ENCODE results near the gene ZNF554. TPM values are rescaled to one million over a fixed set of nuclear protein-coding genes. Genes with fewer than 3 reads are reported as not detected.

ZNF554 gene
- total and polyA plus RNA-seq, 12 donors = 0.94 to 6.7 (median 4.7) TPM

DNA sequence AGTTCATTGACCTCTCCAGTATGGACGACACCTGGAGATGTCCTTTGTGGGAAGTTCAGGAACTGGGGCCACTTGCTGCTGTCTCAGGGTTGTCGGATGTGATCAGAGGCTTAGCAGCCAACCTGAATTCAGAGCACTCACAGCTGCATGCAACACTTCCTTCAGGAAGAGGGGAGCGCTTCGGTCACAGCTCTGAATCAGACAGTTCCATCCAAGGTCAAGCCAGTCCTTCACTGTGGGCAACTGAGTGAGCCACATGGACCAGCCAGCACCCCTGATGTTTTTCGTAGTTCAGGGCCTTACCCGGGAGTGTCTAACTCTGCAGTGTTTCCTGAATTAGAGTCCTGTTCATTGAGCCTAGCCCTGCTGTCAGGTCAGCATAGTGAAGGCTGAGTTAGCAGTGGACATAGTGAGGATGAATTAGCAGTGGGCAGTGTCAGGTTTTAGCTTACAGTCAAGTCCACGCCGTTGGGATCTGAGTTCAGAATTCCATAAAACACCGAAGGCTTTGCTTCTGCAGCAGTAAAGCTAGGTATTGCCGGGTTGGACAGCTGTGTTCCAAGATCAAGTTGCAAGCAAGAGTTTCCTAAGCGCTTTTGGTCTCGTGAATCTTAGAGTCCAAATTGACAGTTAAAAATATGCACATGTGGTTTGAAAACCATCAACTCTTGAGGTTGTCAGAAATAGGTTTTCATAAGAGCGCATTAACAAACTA, 26.7 kb downstream of the ZNF554 start:
- Histone ChIP-seq H3K4me3 (no peak overlapping the region), H3K9me3 (peaks cover 0 to 67% (median 25%) of the 10 kb centered on the region in 11 donors), H3K27ac (peak overlapping the region in 3 of 10 donors; percentile 13 to 53 (median 30)), H3K36me3 (peaks cover 0 to 49% (median 13%) of the 10 kb centered on the region in 9 donors), H3K4me1 (peaks cover 0 to 34% (median 18%) of the 10 kb centered on the region in 9 donors), H3K27me3 (no peaks in the 10 kb centered on the region)
- intact Hi-C loops (cut with DNase I) = no loop called here
- 81 to 84% methylated on average over 13 of the region's 13 CpGs for WGBS, 2 donors
- no peak for DNase-seq
- ATAC-seq = no peak
- TF ChIP-seq, protein P1, sequence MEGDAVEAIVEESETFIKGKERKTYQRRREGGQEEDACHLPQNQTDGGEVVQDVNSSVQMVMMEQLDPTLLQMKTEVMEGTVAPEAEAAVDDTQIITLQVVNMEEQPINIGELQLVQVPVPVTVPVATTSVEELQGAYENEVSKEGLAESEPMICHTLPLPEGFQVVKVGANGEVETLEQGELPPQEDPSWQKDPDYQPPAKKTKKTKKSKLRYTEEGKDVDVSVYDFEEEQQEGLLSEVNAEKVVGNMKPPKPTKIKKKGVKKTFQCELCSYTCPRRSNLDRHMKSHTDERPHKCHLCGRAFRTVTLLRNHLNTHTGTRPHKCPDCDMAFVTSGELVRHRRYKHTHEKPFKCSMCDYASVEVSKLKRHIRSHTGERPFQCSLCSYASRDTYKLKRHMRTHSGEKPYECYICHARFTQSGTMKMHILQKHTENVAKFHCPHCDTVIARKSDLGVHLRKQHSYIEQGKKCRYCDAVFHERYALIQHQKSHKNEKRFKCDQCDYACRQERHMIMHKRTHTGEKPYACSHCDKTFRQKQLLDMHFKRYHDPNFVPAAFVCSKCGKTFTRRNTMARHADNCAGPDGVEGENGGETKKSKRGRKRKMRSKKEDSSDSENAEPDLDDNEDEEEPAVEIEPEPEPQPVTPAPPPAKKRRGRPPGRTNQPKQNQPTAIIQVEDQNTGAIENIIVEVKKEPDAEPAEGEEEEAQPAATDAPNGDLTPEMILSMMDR (IDR thresholded peaks at IDR 0.05) = no peak

DNA sequence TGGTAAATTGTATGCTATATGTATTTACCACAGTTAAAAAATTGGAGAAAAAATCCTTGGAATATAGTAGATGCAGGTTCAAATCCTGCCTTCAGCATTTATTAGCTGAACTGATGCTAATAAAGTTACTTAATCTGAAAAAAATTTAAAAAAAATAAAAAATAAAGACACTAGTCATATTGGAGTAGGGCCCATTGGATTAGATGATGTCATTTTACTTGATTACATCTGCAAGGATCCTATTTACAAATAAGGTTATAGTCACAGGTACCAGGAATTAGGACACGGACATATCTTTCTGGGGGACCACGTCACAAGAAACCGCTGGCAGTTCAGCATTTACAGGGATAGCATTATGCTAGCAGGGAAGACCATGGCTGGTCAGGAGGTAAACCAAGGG, 27.8 kb downstream of the ZNF554 start:
- H3K4me3 ChIP-seq = no peak overlapping the region
- DNase-seq = no peak
- 99% methylated on average over 3 of the region's 3 CpGs for WGBS, 2 donors
- intact Hi-C loops (cut with DNase I) = no loop called here
- H3K27me3 ChIP-seq = no peaks in the 10 kb centered on the region
- no peak for ATAC-seq
- peaks cover 0 to 27% (median 12%) of the 10 kb centered on the region in 9 donors for H3K4me1 ChIP-seq
- peaks cover 0 to 78% (median 33%) of the 10 kb centered on the region in 11 donors for H3K9me3 ChIP-seq
- no peak overlapping the region for H3K27ac ChIP-seq
- peaks cover 11 to 61% (median 25%) of the 10 kb centered on the region in 9 donors for H3K36me3 ChIP-seq
- TF ChIP-seq, protein P1 (IDR thresholded peaks at IDR 0.05) = no peak

DNA sequence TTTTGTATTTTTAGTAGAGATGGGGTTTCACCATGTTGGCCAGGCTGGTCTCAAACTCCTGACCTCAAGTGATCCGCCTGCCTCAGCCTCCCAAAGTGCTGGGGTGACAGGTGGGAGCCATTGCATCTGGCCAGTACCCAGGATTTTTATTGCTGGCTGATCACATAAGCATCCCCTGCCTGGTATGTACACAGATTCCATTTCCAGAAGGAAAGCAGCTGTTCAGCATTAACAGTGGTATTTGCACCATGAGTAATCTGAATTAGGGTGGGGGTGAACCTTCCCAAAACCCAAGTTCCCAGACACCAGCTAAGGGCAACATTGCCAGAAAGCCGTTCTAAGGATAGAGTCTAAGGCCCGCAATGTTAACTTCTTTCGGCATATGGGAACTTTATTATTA, 28.9 kb downstream of the ZNF554 start:
- no peak for ATAC-seq
- DNase-seq = no peak
- TF ChIP-seq, protein P1 (IDR thresholded peaks at IDR 0.05) = no peak
- intact Hi-C loops (cut with DNase I) = no loop called here
- peaks cover 0 to 89% (median 44%) of the 10 kb centered on the region in 11 donors for H3K9me3 ChIP-seq
- 76 to 87% methylated on average over 4 of the region's 4 CpGs for WGBS, 2 donors
- peaks cover 19 to 72% (median 36%) of the 10 kb centered on the region in 9 donors for H3K36me3 ChIP-seq
- no peaks in the 10 kb centered on the region for H3K27me3 ChIP-seq
- H3K27ac ChIP-seq = no peak overlapping the region
- peaks cover 0 to 18% (median 8%) of the 10 kb centered on the region in 9 donors for H3K4me1 ChIP-seq
- H3K4me3 ChIP-seq = no peak overlapping the region

DNA sequence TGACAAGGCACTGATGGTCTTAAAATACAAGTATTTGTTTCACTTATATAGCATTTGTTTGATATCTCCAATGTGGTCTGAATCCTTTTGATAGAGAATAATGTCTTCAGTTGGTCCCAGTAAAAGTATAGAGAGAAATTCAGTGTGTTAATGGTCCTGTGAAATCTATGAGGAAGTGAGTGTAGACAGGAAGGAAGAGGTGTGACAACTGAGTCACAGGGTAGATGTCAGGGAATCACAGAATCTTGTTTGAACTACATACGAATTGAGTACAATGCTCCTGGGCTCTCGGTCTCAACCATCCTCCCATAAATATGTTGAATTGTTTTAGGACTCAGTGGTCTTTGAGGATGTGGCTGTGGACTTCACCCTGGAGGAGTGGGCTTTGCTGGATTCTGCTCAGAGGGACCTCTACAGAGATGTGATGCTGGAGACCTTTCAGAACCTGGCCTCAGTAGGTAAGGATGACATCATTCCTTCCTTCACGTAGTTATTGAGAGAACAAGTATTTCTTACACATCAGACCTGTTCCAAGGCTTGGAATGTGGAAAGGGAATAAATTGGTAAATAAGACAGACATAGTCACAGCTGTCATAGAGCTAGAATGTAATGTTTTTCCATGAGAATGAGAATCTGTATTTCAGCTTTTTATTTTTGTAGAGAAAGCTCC, 30.7 kb downstream of the ZNF554 start:
- Histone ChIP-seq H3K27me3 (no peaks in the 10 kb centered on the region), H3K36me3 (peaks cover 19 to 83% (median 52%) of the 10 kb centered on the region in 9 donors), H3K4me3 (no peak overlapping the region), H3K9me3 (peaks cover 0 to 100% (median 60%) of the 10 kb centered on the region in 11 donors), H3K4me1 (peaks cover 0 to 12% (median 6%) of the 10 kb centered on the region in 9 donors), H3K27ac (no peak overlapping the region)
- DNase-seq (no peak), ATAC-seq (no peak)
- intact Hi-C loops (cut with DNase I) = no loop called here
- TF ChIP-seq, protein P1 (IDR thresholded peaks at IDR 0.05) = no peak
- 87 to 88% methylated on average over 3 of the region's 3 CpGs for WGBS, 2 donors
